WERI-Rb-1 (cell line): Measurements from ENCODE around the gene MYLK.

Experiments
- DNase-seq: peaks from one replicate; pipeline ENCODE4 v3.0.0-alpha.2; 2020
- H3K27ac ChIP-seq: fragments of 250-450 bp; sonication (Bioruptor Pico); 2 replicates; pipeline ENCODE4 v1.5.1; 2020; ENCODE audit warnings: mild to moderate bottlenecking, moderate library complexity
- H3K27me3 ChIP-seq: fragments of 250-450 bp; sonication (Bioruptor Pico); 2 replicates; pipeline ENCODE4 v1.5.1; 2021; ENCODE audit warnings: mild to moderate bottlenecking, low read depth, moderate library complexity; ENCODE audit not compliant: insufficient read depth, severe bottlenecking
- H3K36me3 ChIP-seq: fragments of 250-450 bp; sonication (Bioruptor Pico); 2 replicates; pipeline ENCODE4 v1.5.1; 2020; ENCODE audit warnings: mild to moderate bottlenecking, moderate library complexity
- H3K4me3 ChIP-seq: 2 replicates; pipeline ENCODE4 v1.5.1; 2011; ENCODE audit warnings: low read depth, mild to moderate bottlenecking, control low read depth, low read length
- H3K9me3 ChIP-seq: fragments of 250-450 bp; sonication (Bioruptor Pico); 2 replicates; pipeline ENCODE4 v1.5.1; 2021; ENCODE audit warnings: mild to moderate bottlenecking, moderate library complexity; ENCODE audit not compliant: severe bottlenecking
- TF ChIP-seq, protein P1 (sequence below): IDR thresholded peaks from 2 replicates; pipeline ENCODE4 v1.5.1; 2011; ENCODE audit warnings: low read depth, mild to moderate bottlenecking, control low read depth, inconsistent platforms, low read length

Gene MYLK

DNA sequence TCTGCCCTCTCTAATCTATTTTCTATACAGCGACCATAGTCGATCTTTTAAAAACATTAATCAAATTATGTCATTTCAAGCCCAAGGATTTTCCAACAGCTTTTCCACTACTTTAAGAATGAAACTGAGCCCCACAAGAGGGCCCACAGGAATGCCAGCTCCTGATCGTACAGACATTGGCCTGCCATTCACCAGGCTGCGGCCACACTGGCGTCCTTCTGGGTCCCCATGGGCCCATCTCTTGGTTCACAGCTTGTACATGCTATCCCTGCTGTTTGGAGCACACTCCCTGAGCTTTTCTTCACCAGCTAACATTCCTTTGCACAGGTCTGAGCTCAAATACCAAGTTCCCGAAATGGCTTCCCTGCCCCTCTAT is 149.6 kb downstream of the MYLK start:
- TF ChIP-seq, protein P1, sequence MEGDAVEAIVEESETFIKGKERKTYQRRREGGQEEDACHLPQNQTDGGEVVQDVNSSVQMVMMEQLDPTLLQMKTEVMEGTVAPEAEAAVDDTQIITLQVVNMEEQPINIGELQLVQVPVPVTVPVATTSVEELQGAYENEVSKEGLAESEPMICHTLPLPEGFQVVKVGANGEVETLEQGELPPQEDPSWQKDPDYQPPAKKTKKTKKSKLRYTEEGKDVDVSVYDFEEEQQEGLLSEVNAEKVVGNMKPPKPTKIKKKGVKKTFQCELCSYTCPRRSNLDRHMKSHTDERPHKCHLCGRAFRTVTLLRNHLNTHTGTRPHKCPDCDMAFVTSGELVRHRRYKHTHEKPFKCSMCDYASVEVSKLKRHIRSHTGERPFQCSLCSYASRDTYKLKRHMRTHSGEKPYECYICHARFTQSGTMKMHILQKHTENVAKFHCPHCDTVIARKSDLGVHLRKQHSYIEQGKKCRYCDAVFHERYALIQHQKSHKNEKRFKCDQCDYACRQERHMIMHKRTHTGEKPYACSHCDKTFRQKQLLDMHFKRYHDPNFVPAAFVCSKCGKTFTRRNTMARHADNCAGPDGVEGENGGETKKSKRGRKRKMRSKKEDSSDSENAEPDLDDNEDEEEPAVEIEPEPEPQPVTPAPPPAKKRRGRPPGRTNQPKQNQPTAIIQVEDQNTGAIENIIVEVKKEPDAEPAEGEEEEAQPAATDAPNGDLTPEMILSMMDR = no peak
- no peak overlapping the region for H3K4me3 ChIP-seq
- no peaks in the 10 kb centered on the region for H3K27me3 ChIP-seq
- no peaks in the 10 kb centered on the region for H3K36me3 ChIP-seq
- DNase-seq = no peak
- H3K9me3 ChIP-seq = no peaks in the 10 kb centered on the region
- no peak overlapping the region for H3K27ac ChIP-seq

DNA sequence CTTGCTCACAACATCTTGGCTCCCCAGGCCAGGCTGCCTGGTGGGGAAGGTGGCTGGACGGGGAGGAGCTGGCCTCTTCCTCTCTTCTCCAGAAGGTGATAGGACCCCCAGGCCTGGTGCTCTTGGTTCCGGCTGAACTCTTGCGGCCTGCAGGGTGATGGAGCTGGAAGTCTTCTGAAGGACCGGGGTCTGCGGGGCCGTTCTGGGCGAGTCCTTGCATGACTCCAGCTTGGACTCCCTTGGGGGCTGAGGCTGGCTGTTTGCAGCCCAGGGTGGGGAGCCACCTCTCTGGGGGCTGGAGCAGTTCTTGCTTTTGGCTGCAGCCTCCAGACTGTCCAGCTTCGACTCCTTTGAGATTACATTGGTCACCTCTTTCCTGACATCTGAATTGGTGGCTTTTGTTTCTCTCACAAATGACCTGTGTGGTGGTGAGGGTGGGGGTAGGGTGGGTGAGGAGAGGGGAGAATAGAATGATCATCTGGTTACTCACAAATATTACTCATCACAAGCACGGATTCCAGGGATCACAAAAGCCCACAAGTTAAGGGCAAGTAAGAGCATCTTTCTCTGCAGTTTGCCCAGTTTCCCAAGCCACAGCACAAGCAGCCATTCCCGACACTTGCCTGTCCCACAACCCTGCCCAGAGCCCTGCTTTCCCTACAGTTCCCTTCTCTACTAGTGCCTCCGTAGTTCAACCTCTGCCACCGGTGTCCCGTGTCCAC is 150.2 kb downstream of the MYLK start:
- no peaks in the 10 kb centered on the region for H3K36me3 ChIP-seq
- H3K9me3 ChIP-seq = no peaks in the 10 kb centered on the region
- no peak overlapping the region for H3K27ac ChIP-seq
- H3K4me3 ChIP-seq = no peak overlapping the region
- DNase-seq = no peak
- TF ChIP-seq, protein P1 = no peak
- H3K27me3 ChIP-seq = no peaks in the 10 kb centered on the region

DNA sequence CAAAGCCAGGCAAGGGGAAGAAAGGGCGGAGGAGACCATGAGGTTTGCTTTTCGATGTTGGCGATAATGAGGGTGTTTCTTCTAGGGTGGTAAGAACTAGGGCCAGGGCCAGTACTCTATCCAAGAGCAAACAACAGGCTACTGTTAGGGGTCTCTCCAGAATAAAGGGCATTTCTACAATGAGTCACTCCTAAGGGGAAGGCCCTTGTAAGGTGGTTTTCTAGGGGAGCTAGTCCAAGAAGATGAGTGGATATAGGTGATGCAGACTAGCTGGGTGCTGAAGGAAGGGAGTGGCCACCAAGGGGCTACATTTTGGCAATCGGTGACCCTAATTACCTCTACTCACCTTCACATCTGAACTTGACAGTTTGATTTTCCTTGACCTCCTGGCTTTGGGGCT is 150.8 kb downstream of the MYLK start:
- H3K36me3 ChIP-seq = no peaks in the 10 kb centered on the region
- no peaks in the 10 kb centered on the region for H3K9me3 ChIP-seq
- DNase-seq = no peak
- H3K27me3 ChIP-seq = no peaks in the 10 kb centered on the region
- TF ChIP-seq, protein P1 = no peak
- no peak overlapping the region for H3K4me3 ChIP-seq
- no peak overlapping the region for H3K27ac ChIP-seq

DNA sequence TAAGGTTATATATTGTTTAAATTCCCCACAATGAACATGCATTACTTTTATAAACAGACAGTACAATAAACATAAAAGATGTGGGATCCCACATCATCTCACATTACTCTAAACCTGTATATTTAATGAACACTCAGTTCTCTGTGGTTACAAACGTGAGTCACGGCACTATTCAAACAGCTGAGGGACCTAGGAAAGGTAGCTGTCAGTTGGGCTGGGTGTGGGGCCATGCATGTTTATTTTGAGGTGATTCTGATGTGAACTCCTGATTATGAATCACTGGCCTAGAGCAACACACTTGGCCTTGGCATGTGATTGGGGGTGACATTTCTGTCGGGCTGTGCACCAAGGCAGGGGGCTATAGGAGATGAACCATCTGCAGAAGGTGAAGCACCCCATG is 151.7 kb downstream of the MYLK start:
- DNase-seq = no peak
- H3K36me3 ChIP-seq = no peaks in the 10 kb centered on the region

DNA sequence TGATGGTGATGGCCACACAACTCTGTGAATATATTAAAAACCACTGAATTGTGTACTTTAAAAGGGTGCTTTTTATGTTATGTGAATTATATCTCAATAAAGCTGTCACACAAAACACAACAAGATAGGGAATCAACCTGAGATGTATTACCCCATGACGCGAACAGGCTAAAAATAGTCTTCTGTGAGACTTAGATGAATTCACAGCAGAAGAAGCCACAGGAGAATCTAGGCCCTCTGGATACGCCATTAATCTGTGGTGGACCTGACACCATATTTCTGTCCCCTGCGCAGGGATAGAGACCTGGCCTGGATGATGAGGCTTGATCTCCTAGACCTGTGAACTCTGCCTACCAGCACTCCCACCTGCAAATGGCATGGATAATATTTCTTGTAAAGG is 153.3 kb downstream of the MYLK start:
- Histone ChIP-seq H3K9me3 (no peaks in the 10 kb centered on the region), H3K4me3 (no peak overlapping the region), H3K27ac (no peak overlapping the region), H3K36me3 (no peaks in the 10 kb centered on the region), H3K27me3 (no peaks in the 10 kb centered on the region)
- TF ChIP-seq, protein P1 = no peak
- no peak for DNase-seq

More for the DNA sequence above, 151.7 kb downstream of the MYLK start:
- H3K9me3 ChIP-seq = no peaks in the 10 kb centered on the region
- no peaks in the 10 kb centered on the region for H3K27me3 ChIP-seq
- no peak overlapping the region for H3K4me3 ChIP-seq
- TF ChIP-seq, protein P1 = no peak
- H3K27ac ChIP-seq = no peak overlapping the region

DNA sequence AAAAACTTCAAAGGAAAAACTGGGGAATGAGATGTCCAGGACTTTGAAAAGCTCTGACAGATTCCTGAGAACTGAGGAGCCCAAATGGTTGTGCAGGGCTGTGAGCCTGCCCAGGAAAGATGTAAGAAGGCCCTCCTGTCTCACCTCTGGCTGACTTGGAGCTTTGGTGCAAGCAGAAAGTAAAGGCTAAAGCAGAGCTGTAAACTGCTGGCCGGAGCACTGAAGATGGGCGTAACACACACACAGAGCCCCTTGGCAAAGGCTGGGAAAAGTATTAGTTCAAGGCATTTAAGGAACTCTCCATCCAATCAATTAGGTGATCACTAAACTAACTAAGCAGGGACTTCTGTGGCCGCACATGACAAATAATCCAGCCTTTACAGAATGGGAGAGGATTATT is 155.1 kb downstream of the MYLK start:
- H3K27ac ChIP-seq = no peak overlapping the region
- no peak for DNase-seq

More for the DNA sequence above, 155.1 kb downstream of the MYLK start:
- TF ChIP-seq, protein P1 = no peak
- Histone ChIP-seq H3K36me3 (no peaks in the 10 kb centered on the region), H3K4me3 (no peak overlapping the region), H3K27me3 (no peaks in the 10 kb centered on the region), H3K9me3 (no peaks in the 10 kb centered on the region)
